K562 (cell line): ENCODE measurements around the gene CREB3L2. TPM values are rescaled to one million over a fixed set of nuclear protein-coding genes. Genes with fewer than 3 reads are reported as not detected.

ENCODE experiments used
- ARHGAP35 ChIP-seq: fragments of 450-650 bp; IDR thresholded peaks from 2 replicates; pipeline ENCODE4 v1.6.1; 2018; ENCODE audit not compliant: partially characterized antibody
- BHLHE40 ChIP-seq: IDR thresholded peaks from 2 replicates; pipeline ENCODE4 v1.6.1; 2011; ENCODE audit warnings: low read length, improper control_type of control experiment
- CBFA2T2 ChIP-seq: fragments of 450-650 bp; conservative IDR thresholded peaks from 2 replicates; pipeline ENCODE4 v1.6.1; 2017; ENCODE audit warnings: mild to moderate bottlenecking
- CCNT2 ChIP-seq: IDR thresholded peaks from 2 replicates; pipeline ENCODE4 v1.6.1; 2011; ENCODE audit warnings: borderline replicate concordance, low read depth, mild to moderate bottlenecking, moderate library complexity, mixed read lengths, low read length; ENCODE audit not compliant: insufficient read length; ENCODE audit errors: extremely low read depth
- CEBPZ ChIP-seq: fragments of 150-350 bp; IDR thresholded peaks from 2 replicates; pipeline ENCODE4 v1.6.1; 2014; ENCODE audit warnings: low read depth, mild to moderate bottlenecking, low read length, borderline replicate concordance
- CHCHD3 ChIP-seq: fragments of 250-450 bp; sonication (Bioruptor Pico); IDR thresholded peaks from 2 replicates; pipeline ENCODE4 v2.1.2; 2022; ENCODE audit warnings: mild to moderate bottlenecking
- CREB1 ChIP-seq, 2 experiments: sonication (generic) in 1 of 2; formaldehyde crosslinking in 1 of 2; IDR thresholded peaks; 2 replicates each; pipeline versions ENCODE4 v1.6.1 to v1.8.0; 2012 to 2022; ENCODE audit warnings: inconsistent platforms in 1 of 2, mild to moderate bottlenecking in 1 of 2, missing genetic modification reagents in 1 of 2, moderate library complexity in 1 of 2
- HMG20B ChIP-seq: fragments of 250-450 bp; sonication (Bioruptor Pico); IDR thresholded peaks from 2 replicates; pipeline ENCODE4 v1.5.0; 2021; ENCODE audit warnings: mild to moderate bottlenecking
- MAFF ChIP-seq: IDR thresholded peaks from 2 replicates; pipeline ENCODE4 v1.6.1; 2012; ENCODE audit warnings: low read length, improper control_type of control experiment
- MAX ChIP-seq: sonication (generic); formaldehyde crosslinking; IDR thresholded peaks from 2 replicates; pipeline ENCODE4 v1.9.0; 2022; ENCODE audit warnings: mild to moderate bottlenecking, missing genetic modification reagents
- MEF2A ChIP-seq: IDR thresholded peaks from 2 replicates; pipeline ENCODE4 v1.6.1; 2011; ENCODE audit warnings: low read depth, mild to moderate bottlenecking, low read length, moderate library complexity; ENCODE audit not compliant: control insufficient read depth
- MIER1 ChIP-seq: fragments of 450-650 bp; IDR thresholded peaks from 2 replicates; pipeline ENCODE4 v1.6.1; 2016; ENCODE audit warnings: antibody characterized with exemption, mild to moderate bottlenecking, low read depth
- SAFB ChIP-seq: fragments of 200-400 bp; formaldehyde crosslinking; IDR thresholded peaks from 2 replicates; pipeline ENCODE4 v1.6.1; 2017; ENCODE audit warnings: low read depth, low read length, borderline replicate concordance
- SMARCA4 ChIP-seq: fragments of 450-650 bp; IDR thresholded peaks from 2 replicates; pipeline ENCODE4 v1.6.1; 2016
- SPI1 ChIP-seq: IDR thresholded peaks from 2 replicates; pipeline ENCODE4 v1.6.1; 2011; ENCODE audit warnings: low read depth, low read length, control low read depth, borderline replicate concordance
- STAT5A ChIP-seq: IDR thresholded peaks from 2 replicates; pipeline ENCODE4 v1.6.1; 2012; ENCODE audit warnings: low read length, inconsistent platforms, borderline replicate concordance
- TCF3 ChIP-seq: sonication (generic); formaldehyde crosslinking; IDR thresholded peaks from 2 replicates; pipeline ENCODE4 v1.4.0; 2020; ENCODE audit warnings: mild to moderate bottlenecking, missing genetic modification reagents
- THRA ChIP-seq: fragments of 450-650 bp; IDR thresholded peaks from 2 replicates; pipeline ENCODE4 v1.6.1; 2017; ENCODE audit warnings: mild to moderate bottlenecking, moderate library complexity
- ZBTB49 ChIP-seq: sonication (generic); formaldehyde crosslinking; IDR thresholded peaks from 2 replicates; pipeline ENCODE4 v1.8.0; 2022; ENCODE audit warnings: missing genetic modification reagents, mild to moderate bottlenecking, borderline replicate concordance
- ZC3H11A ChIP-seq: IDR thresholded peaks from 2 replicates; pipeline ENCODE4 v1.6.1; 2012; ENCODE audit warnings: low read depth, low read length, improper control_type of control experiment
- ZNF282 ChIP-seq: sonication (generic); formaldehyde crosslinking; IDR thresholded peaks from 2 replicates; pipeline ENCODE4 v1.8.1; 2023; ENCODE audit warnings: missing genetic modification reagents
- ZNF764 ChIP-seq: fragments of 250-450 bp; sonication (Bioruptor Pico); IDR thresholded peaks from 2 replicates; pipeline ENCODE4 v1.4.0; 2020; ENCODE audit warnings: low read depth, mild to moderate bottlenecking, moderate library complexity
- polyA plus RNA-seq, 8 experiments: library from polyadenylated mRNA; depleted of rRNA in 4 of 8; stranded (reverse) in 5 of 8; unstranded in 3 of 8; fragments of >200 nt; fragmentation: Nextera tagmentation in 2 of 8; fragmentation: Illumina TruSeq in 1 of 8; extraction: Ambion mirVana in 2 of 8; extraction: Trizol in 1 of 8; gene quantifications; 2 replicates each; pipeline versions ENCODE4 v1.2.1 to v1.2.3, GENCODE V29; 2011 to 2014; ENCODE audit warnings: inconsistent platforms in 1 of 8, missing spikeins in 1 of 8
- total RNA-seq, 7 experiments: library from RNA; depleted of rRNA in 6 of 7; stranded (reverse); fragments of >200 nt in 6 of 7; fragmentation: Illumina TruSeq in 2 of 7; extraction: Trizol in 2 of 7; gene quantifications; 2 replicates each; pipeline versions ENCODE4 v1.2.1 to v1.2.3, GENCODE V29; 2011 to 2021; ENCODE audit warnings: low replicate concordance in 1 of 7

Gene CREB3L2
- total and polyA plus RNA-seq, 9 of the 15 experiments (the other 6 are each of a cell fraction or from before 2014, with no cell fraction given): 7.1 to 45.6 (median 15.8) TPM

GRCh38 chr7:137882261-137882668, 119.6 kb downstream of the CREB3L2 start (continued):
- TF ChIP-seq CEBPZ: no peak
- TF ChIP-seq SMARCA4: peak; percentile 89
- TF ChIP-seq ZBTB49 (CRISPR knock-in tag): no peak
- no peak for TF ChIP-seq CHCHD3 (CRISPR knock-in tag)
- TF ChIP-seq MAFF: peak; percentile 71
- TF ChIP-seq THRA: no peak
- TF ChIP-seq SPI1: peak; percentile 64
- no peak for TF ChIP-seq ZNF282 (CRISPR knock-in tag)
- TF ChIP-seq TCF3 (CRISPR knock-in tag): peak; percentile 72
- TF ChIP-seq ARHGAP35: no peak
- TF ChIP-seq CREB1 (IDR thresholded peaks at IDR 0.05): peak; percentile 58; the same call in 1 of the 2 replicates
- no peak for TF ChIP-seq CREB1 (CRISPR knock-in tag; IDR thresholded peaks at IDR 0.05)
- TF ChIP-seq CBFA2T2: peak; percentile 39
- TF ChIP-seq MIER1: no peak
- 0 out of 2 replicates have a peak, but pooled peaks have one; percentile 12 for TF ChIP-seq MAX
- TF ChIP-seq HMG20B (CRISPR knock-in tag): no peak
- TF ChIP-seq ZNF764 (CRISPR knock-in tag): no peak
- TF ChIP-seq CCNT2: peak; percentile 27
- no peak for TF ChIP-seq ZC3H11A
- no peak for TF ChIP-seq MEF2A
- TF ChIP-seq STAT5A: 0 out of 2 replicates have a peak, but pooled peaks have one; percentile 31
- TF ChIP-seq BHLHE40: peak; percentile 32; the same call in 1 of the 2 replicates
- TF ChIP-seq SAFB: no peak
